Dermis microvascular lymphatic vessel endothelial cell (primary cell): ENCODE results near the gene MUC2. TPM values are rescaled to one million over a fixed set of nuclear protein-coding genes. Genes with fewer than 3 reads are reported as not detected.
A peak's percentile ranks its signal among the peaks of the same experiment; 100 is the strongest.

Experiments
- DNase-seq, 2 donors: peaks; one replicate each; pipeline versions ENCODE4 v3.0.0 to v3.0.0-alpha.2; 2010; ENCODE audit warnings: low read depth in 2 of 2
- total RNA-seq: library from RNA; depleted of rRNA; stranded (reverse); fragments of >200 nt; gene quantifications from 2 replicates; pipeline ENCODE4 v1.2.1, GENCODE V29; 2014

Gene MUC2
- total RNA-seq, 1 donor from 2014 or later: not detected

DNA sequence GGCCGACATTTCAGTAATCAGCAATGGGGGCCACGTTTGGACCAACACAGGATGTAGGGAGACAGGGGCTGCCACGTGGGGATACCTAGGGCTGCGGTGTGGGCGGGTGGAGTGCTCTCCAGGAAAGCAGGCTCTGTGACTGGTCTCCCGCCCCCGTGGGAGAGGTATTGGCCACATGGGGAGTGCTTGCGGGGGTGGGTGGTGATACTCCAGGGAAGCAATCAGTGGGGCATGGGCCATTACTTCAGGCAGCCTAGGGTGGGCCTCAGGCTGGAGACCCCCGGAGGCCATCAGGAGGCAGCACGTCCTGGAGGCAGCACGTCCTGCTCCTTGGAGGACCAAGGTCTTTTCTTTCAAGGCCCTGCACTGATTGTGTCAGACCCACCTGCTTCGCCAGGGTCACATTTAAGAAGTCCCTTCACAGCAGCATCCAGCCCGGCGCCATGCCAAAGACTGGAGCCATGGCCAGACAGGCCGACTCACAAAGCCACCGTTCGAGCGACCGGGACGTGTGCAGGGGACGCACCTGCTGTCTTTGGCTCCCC is 3.0 kb upstream of the MUC2 start:
- no peak for DNase-seq

DNA sequence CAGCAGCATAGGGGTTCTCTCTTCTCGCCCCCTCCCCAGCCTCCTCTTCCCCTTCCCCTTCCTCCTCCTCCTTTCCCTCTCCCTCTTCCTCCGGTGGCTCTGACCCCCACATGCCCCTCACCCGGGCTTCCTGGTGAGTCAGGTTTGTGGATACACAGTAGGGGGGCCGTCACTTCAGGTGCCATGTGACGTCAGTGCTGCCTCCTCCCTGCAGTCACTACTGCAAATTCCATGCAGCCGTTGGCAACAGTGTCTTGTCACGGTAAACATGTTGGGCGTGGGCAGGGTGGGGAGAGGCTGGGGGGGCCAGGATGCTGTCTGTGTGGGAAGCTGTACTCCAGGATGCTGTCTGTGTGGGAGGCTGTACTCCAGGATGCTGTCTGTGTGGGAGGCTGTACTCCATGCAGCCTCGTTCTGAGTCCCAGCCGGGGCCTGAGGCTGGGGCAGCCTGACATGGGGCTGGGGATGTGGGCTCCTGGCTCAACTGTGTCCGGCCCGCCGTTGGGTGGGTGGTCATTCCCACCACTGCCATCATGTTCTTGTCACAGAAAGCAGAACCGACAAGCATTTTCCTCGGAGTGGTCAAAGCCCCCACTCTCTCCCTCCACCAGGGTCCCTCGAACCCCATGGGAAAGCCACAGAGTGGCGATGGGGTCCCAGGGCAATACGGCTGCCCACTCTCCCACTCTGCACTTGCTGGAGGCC is 2.4 kb upstream of the MUC2 start:
- DNase-seq: peak; percentile 69 to 85

DNA sequence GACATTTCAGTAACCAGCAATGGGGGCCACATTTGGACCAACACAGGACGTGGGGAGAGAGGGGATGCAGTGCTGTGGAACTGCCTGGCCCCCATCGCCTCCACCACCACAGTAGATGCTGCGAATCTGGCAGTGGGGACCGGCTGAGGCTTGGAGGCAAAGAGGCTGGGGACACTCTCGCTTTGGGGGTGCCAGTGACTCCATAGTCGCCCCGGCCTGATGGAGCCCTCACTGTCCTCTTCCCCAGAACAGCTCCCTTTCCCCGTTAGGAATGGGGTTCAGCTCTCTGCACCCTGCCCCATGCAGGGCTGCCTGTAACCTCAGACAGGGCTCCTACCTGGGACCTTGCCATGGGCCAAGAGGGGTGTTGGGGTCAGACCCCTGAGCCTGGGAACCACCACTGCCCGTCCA is 1.8 kb upstream of the MUC2 start:
- DNase-seq: no peak

DNA sequence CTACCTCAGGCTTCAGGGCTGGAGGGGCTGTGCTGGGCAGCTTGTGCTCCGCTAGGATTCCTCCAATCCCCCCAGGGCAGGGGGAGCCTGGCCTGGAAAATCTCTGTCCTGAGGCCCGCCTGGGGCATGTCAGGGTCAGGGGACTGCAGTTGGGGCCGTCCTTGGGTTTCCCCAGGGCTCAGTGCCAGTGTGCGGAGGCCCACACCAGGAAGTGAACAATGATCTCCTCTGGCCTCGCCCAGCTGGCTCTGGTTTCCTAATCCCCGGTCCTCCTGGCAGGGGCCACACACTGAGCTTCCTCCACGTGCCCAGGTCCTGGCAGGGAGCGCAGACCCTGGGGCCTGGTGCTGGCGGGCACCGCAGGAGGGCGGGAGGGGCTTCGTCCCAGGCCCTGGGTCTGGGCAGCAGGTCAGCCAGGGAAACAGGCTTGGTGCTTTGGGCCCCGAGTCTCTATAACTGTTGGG is 1.4 kb upstream of the MUC2 start:
- DNase-seq: peak; percentile 79 to 80

DNA sequence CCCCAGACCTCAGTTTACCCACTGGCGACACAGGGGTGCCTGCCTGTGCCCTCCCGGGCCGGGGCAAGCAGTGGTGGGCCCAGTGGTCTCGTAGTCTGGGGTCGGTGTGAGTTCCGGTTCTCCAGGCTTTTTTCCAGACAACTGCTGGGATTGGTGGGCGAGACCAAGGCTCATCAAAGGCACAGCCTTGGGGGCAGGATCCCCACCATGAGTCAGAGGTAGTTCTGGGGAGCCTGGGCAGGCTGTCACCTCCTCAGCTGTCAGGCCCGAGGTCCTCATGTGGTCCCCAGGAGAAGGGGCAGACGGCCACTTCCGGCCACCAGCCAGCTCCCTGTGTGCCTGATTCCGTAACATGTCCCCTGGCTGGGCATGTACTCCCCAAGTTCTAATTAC is 827 bp upstream of the MUC2 start:
- no peak for DNase-seq

DNA sequence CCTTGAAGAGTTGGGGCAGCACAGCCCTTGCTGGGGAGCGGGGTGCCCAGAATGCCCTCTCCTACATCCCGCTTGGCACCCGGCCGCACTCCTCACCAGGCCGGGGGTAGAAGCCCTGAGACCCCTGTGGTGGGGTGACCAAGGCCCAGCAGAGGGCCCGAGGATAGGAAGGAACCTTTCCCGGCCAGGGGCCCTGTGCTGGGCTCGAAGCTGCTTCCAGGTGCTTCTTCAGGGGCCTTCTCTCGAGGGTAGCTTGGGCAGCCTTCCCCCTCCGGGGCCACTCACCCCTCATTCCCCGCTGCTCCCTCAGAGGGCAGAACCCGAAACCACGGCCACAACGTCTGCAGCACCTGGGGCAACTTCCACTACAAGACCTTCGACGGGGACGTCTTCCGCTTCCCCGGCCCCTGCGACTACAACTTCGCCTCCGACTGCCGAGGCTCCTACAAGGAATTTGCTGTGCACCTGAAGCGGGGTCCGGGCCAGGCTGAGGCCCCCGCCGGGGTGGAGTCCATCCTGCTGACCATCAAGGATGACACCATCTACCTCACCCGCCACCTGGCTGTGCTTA is 752 bp downstream of the MUC2 start:
- no peak for DNase-seq

DNA sequence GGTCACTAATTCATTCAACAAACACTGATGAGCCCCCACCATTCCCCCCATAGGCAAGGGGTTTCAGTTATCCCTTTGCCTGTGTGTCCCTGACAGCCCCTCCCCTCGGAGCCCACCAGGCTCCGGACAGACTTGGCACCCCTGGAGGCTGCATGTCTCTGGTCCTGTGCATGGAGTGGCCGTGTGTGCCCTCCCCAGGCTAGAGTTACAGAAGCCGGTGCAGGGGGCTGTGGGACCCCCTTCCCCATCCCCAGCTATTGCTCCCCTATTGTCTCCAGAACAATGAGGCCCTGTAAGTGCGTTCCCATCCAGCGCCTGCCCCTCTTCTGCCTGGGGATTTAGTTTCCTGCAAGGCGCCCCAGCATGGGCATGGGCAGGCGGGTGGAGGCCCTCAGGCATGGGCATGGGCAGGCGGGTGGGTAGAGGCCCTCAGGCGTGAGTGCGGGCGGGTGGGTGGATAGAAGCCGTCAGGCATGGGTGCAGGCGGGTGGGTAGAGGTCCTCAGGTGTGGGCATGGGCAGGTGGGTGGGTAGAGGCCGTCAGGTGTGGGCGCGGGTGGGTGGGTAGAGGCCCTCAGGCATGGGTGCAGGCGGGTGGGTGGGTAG is 1.5 kb downstream of the MUC2 start:
- DNase-seq: no peak

DNA sequence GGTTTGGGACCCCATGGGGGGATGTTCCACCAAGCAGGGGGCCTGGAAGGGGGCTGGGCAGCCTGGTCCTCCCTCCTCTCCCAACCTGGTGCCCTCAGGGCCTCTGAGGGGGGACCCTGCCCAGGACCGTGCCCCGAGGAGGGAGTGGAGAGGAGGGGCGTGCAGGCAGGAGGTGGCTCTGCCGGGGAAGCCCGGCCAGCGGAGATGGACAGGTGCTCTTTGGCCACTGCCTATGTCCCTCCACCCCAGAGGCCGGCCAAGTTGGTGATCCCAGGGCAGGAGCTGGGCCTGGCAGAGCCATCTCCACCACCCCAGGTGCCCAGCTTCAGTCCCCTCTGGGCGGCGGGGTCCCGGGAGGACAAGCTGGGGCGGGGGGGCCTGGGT is 2.4 kb downstream of the MUC2 start:
- no peak for DNase-seq

DNA sequence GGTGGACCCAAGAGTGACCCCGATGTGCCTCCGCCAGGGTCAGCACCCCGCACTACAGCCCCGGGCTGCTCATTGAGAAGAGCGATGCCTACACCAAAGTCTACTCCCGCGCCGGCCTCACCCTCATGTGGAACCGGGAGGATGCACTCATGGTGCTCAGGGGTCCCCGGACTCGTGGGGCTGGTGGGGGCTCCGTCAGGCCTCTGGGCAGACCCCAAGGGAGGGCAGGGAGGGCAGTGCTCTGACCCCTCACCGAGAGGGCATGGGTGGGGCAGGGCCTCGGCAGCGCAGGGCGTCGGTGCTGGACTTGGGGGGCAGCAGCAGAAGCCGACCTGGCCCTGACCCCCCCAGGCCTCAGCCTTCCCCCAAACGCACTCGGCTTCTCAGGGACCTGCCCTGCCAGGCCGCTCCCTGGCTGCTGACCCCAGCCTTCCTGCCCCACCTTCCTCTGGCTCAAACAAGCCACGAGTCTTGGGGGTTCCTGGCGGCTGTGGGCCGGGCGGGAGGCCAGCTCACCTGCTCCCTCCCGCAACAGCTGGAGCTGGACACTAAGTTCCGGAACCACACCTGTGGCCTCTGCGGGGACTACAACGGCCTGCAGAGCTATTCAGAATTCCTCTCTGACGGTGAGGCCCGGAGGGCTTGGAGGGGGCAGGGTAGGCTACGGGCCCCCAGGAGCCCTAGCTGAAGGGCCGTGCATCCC is 2.9 kb downstream of the MUC2 start:
- DNase-seq: no peak

DNA sequence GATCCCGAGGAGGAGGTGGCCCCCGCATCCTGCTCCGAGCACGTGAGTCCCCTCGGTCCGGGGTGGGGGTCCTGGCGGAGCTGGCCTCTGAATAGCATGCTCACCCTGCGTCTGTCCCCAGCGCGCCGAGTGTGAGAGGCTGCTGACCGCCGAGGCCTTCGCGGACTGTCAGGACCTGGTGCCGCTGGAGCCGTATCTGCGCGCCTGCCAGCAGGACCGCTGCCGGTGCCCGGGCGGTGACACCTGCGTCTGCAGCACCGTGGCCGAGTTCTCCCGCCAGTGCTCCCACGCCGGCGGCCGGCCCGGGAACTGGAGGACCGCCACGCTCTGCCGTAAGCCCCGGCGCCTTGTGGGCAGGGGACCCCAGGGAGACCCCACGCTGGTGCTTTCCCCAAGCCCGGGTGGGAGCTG is 3.5 kb downstream of the MUC2 start:
- DNase-seq: no peak

DNA sequence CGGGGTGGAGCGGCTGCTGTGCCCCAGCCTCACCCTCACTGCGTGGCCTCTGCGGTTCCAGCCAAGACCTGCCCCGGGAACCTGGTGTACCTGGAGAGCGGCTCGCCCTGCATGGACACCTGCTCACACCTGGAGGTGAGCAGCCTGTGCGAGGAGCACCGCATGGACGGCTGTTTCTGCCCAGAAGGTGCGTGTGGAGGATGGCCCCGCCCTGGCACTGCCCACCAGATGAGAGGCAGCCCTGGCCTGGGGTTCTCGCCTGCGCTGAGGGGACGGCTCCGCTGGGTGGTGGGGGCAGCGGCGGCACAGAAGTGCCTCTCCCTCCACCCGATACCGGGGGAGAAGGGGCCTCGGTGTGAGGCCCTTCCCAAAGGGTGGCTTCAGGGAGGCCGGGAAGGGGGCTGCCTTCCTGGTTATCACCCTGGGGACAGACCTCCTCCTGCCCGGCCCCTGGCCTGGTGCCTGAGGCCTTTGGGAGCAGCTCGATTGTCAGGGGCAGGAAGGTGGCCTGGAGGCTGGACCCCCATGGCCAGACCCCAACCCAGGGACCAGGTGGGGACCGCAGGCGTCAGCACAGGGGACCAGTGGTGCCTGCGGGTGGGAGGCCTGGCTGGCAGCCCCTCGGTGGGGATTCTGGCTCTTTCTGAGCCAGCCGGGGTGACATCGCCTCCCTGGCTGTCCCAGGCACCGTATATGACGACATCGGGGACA is 7.1 kb downstream of the MUC2 start:
- no peak for DNase-seq

DNA sequence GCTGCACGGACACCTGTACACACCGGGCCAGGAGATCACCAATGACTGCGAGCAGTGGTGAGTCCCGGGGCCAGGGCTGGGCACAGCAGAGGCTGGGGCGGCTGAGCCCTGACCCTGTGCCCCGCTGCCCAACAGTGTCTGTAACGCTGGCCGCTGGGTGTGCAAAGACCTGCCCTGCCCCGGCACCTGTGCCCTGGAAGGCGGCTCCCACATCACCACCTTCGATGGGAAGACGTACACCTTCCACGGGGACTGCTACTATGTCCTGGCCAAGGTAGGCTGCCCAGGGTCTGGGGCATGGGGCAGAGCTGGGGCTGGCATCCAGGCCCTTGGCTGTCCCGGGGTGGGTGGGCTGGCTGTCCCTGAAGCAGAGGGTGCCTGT is 7.7 kb downstream of the MUC2 start:
- no peak for DNase-seq

DNA sequence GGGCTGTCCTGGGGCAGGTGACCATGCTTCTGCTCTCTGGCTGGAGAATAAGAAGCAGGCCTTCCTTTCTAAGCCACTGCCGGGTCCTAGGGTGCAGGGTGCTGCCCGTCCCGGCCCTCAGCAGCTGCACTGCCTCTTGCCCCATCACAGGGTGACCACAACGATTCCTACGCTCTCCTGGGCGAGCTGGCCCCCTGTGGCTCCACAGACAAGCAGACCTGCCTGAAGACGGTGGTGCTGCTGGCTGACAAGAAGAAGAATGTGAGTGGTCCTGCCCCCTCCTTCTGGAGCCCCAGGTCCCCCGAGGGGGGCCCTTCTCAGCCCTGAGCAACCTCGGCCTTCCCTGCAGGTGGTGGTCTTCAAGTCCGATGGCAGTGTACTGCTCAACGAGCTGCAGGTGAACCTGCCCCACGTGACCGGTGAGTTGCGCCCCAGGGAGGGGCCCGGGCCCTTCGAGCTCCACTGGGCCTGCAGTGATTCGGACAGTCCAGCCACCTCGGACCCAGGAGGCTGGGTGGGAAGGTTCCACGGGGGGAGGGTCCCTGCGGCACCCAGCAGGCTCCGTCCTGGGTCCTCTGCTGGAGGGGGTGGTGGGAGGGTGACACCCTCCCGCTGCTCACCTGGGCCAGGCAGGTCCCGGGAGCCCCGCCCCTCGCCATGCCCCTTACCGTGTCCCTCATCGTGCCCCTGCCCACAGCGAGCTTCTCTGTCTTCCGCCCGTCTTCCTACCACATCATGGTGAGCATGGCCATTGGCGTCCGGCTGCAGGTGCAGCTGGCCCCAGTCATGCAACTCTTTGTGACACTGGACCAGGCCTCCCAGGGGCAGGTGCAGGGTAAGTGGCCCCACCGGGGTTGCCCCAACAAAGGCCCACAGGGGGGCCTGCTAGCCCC is 8.3 kb downstream of the MUC2 start:
- DNase-seq: no peak

DNA sequence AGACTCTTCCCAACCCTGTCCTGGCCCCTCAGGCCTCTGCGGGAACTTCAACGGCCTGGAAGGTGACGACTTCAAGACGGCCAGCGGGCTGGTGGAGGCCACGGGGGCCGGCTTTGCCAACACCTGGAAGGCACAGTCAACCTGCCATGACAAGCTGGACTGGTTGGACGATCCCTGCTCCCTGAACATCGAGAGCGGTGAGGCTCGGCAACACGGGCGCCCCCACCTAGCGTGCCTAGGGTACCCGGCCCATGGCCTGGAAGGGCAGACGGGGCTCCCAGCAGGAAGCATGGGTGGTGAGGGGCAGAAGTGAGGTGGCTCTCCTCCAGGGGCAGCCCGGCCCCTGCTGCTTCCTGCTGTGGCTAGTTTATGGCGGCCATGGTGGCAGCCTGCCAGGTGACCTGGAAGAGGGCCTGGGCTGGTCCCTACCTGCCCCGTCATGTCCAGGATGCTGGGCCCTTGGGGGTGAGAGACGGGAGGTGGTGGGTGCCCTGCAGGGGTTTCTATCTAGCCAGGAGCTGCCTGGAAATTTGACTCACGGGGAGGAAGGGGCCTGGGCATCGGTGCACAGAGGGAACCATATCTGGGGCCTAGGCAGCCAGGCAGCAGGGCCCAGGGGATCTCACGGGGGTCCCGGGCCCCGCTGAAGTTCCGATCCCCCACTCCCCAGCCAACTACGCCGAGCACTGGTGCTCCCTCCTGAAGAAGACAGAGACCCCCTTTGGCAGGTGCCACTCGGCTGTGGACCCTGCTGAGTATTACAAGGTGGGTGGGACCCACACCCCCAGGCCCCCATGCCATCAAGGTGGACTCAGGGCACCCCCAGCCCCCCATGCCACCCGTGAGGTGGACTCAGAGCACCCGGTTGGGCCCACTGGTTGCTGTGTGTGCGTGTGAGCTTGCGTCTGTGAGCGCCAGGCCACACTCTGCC is 9.2 kb downstream of the MUC2 start:
- DNase-seq: no peak

DNA sequence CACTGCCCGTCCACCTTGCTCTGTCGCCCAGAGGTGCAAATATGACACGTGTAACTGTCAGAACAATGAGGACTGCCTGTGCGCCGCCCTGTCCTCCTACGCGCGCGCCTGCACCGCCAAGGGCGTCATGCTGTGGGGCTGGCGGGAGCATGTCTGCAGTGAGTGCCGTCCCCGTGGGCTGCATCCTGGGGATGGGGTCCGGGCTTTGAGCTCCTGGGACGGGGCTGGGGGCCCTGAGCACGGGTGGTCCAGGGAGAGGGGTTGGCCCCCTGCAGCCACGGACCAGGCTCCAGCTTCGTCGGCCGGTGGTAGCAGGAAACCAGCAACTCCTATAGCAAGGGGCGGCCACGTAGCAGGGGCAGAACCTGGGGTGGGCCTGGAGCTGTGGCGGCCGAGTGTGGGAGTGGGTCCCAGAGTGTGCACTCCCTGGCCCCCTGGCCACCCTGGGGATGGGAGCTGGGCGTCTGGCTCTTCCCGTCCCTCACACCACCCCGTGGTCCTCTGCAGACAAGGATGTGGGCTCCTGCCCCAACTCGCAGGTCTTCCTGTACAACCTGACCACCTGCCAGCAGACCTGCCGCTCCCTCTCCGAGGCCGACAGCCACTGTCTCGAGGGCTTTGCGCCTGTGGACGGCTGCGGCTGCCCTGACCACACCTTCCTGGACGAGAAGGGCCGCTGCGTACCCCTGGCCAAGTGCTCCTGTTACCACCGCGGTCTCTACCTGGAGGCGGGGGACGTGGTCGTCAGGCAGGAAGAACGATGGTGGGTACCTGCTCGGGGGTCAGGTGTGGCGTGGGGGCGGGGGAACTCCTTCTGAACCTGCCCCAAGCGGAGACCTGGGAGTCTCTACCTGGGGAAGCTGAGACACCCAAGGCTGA is 10.1 kb downstream of the MUC2 start:
- DNase-seq: no peak

DNA sequence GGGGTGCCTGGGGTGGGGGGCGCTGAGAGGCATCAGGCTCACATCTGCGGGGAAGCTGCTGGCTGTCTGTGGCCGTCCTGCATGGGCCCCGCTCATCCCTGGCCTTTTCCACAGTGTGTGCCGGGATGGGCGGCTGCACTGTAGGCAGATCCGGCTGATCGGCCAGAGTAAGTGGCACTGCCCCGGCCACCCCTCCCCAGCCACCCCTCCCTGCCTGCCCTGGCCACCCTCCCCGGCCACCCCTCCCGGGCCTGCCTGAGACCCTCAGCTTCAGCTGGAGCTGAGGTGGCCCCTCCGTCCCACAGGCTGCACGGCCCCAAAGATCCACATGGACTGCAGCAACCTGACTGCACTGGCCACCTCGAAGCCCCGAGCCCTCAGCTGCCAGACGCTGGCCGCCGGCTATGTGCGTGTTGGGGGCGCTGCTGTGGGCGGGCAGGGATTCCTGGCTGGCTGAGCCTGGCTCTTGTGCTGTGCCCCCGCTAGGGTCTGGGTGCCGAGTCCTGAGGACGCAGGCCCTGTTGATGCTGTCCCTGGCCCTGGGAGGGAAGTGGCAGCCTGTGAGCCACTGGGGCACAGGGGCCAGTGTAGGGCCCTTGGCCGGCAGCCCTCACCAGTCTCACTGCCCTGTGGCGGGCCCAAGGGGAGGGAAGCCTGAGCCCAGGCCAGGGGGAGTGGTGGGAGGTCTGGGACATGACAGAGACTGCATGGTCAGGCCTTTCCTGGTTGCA is 10.9 kb downstream of the MUC2 start:
- DNase-seq: no peak

DNA sequence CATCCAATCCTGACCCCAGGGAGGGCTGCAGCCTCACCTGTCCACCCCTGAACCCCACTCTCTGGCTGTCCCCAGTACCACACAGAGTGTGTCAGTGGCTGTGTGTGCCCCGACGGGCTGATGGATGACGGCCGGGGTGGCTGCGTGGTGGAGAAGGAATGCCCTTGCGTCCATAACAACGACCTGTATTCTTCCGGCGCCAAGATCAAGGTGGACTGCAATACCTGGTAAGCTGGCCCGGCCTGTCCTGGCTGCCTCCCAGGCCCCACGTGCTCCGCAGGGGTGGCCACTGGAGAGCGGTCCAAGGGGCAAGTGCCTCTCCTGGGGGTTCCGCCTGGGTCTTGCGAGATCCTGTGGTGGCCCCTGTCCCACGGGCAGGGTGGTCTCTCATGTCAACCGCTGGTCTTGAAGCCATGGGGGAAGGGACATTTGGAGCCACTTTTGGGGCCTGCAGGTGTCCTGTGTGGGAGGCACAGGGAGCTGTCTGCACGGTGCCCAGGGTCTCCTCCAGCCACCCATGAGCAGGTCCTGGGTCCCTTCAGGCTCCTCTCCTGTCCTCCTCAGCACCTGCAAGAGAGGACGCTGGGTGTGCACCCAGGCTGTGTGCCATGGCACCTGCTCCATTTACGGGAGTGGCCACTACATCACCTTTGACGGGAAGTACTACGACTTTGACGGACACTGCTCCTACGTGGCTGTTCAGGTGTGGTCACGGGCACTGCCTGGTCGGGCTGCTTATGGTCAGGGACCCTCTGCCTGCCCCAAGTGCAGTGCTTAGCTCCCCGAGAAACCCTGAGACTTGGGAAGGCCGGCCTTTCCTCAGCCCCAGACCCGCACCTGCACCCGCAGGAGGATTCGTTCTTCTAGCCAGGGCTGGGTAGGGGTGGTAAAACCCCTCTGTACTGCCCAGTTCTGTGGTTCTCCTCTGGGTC is 11.8 kb downstream of the MUC2 start:
- DNase-seq: no peak
